ENCODE data around the gene KCNH6. TPM values are rescaled to one million over a fixed set of nuclear protein-coding genes. Genes with fewer than 3 reads are reported as not detected.

KCNH6 gene
- total RNA-seq, 4 donors from 2014 or later = not detected

GRCh38 chr17:63496177-63496576 lies 27.0 kb upstream of the KCNH6 start:
- Histone ChIP-seq H3K27ac (no peak overlapping the region), H3K9me3 (no peaks in the 10 kb centered on the region), H3K27me3 (peaks cover 28% of the 10 kb centered on the region), H3K36me3 (no peaks in the 10 kb centered on the region), H3K4me3 (no peak overlapping the region), H3K4me1 (no peaks in the 10 kb centered on the region)
- TF ChIP-seq CTCF (IDR thresholded peaks at IDR 0.05) (no peak), POLR2A (IDR thresholded peaks at IDR 0.05) (no peak), POLR2AphosphoS5 (IDR thresholded peaks at IDR 0.05) (no peak), EP300 (IDR thresholded peaks at IDR 0.05) (no peak)
- 100% methylated on average over 2 of the region's 12 CpGs; no CpG with 5 or more reads in 1 of the 2 donors for WGBS, 2 donors (ENCODE audit: low coverage in 1 of 2)
- no peak for ATAC-seq

- WGBS, 2 donors (ENCODE audit: low coverage in 1 of 2) = no CpG with 5 or more reads among the region's 36 CpGs
Measured at GRCh38 chr17:63496663-63497400, 26.3 kb upstream of the KCNH6 start.

GRCh38 chr17:63497708-63498483 lies 25.3 kb upstream of the KCNH6 start:
- Histone ChIP-seq H3K36me3 (no peaks in the 10 kb centered on the region), H3K27me3 (peaks cover 29% of the 10 kb centered on the region), H3K27ac (no peak overlapping the region), H3K4me3 (no peak overlapping the region), H3K9me3 (no peaks in the 10 kb centered on the region), H3K4me1 (no peaks in the 10 kb centered on the region)
- 61 to 70% methylated on average over 4 of the region's 16 CpGs for WGBS, 2 donors (ENCODE audit: low coverage in 1 of 2)
- ATAC-seq = no peak
- TF ChIP-seq EP300 (IDR thresholded peaks at IDR 0.05) (no peak), POLR2AphosphoS5 (IDR thresholded peaks at IDR 0.05) (no peak)

More at GRCh38 chr17:63496663-63497400, 26.3 kb upstream of the KCNH6 start:
- Histone ChIP-seq H3K9me3 (no peaks in the 10 kb centered on the region), H3K27ac (no peak overlapping the region), H3K36me3 (no peaks in the 10 kb centered on the region), H3K4me1 (no peaks in the 10 kb centered on the region), H3K4me3 (no peak overlapping the region), H3K27me3 (peaks cover 25% of the 10 kb centered on the region)
- no peak for TF ChIP-seq POLR2AphosphoS5 (IDR thresholded peaks at IDR 0.05)
- TF ChIP-seq POLR2A (IDR thresholded peaks at IDR 0.05) = no peak
- no peak for TF ChIP-seq CTCF (IDR thresholded peaks at IDR 0.05)
- no peak for TF ChIP-seq EP300 (IDR thresholded peaks at IDR 0.05)
- no peak for ATAC-seq

GRCh38 chr17:63498626-63499195 lies 24.4 kb upstream of the KCNH6 start:
- H3K4me1 ChIP-seq = no peaks in the 10 kb centered on the region
- 0 to 69% methylated on average over 1 to 7 of the region's 9 CpGs for WGBS, 2 donors (ENCODE audit: low coverage in 1 of 2)
- TF ChIP-seq EP300 (IDR thresholded peaks at IDR 0.05) (no peak), POLR2A (IDR thresholded peaks at IDR 0.05) (no peak), CTCF (IDR thresholded peaks at IDR 0.05) (no peak), POLR2AphosphoS5 (IDR thresholded peaks at IDR 0.05) (no peak)
- no peak overlapping the region for H3K4me3 ChIP-seq
- no peak overlapping the region for H3K27ac ChIP-seq
- H3K27me3 ChIP-seq = peaks cover 30% of the 10 kb centered on the region
- ATAC-seq = no peak
- no peaks in the 10 kb centered on the region for H3K36me3 ChIP-seq
- no peaks in the 10 kb centered on the region for H3K9me3 ChIP-seq

GRCh38 chr17:63500543-63501390 lies 22.4 kb upstream of the KCNH6 start:
- Histone ChIP-seq H3K4me1 (no peaks in the 10 kb centered on the region), H3K9me3 (no peaks in the 10 kb centered on the region)
- WGBS, 2 donors (ENCODE audit: low coverage in 1 of 2) = 40 to 47% methylated on average over 12 of the region's 14 CpGs

More at GRCh38 chr17:63500543-63501390, 22.4 kb upstream of the KCNH6 start:
- H3K4me3 ChIP-seq = no peak overlapping the region
- TF ChIP-seq POLR2AphosphoS5 (IDR thresholded peaks at IDR 0.05) (no peak), EP300 (IDR thresholded peaks at IDR 0.05) (no peak), CTCF (IDR thresholded peaks at IDR 0.05) (no peak), POLR2A (IDR thresholded peaks at IDR 0.05) (no peak)
- H3K36me3 ChIP-seq = no peaks in the 10 kb centered on the region
- H3K27ac ChIP-seq = no peak overlapping the region
- peaks cover 50% of the 10 kb centered on the region for H3K27me3 ChIP-seq
- ATAC-seq = no peak

Measured in gastroesophageal sphincter (tissue), 4 donors.